GM06990 (cell line): ENCODE results near the gene LRRTM2.

Source experiments
- DNase-seq: peaks from one replicate; pipeline ENCODE4 v3.0.0-alpha.2; 2011; ENCODE audit not compliant: insufficient read length; ENCODE audit errors: extremely low read depth
- H3K27me3 ChIP-seq: replicated peaks from 2 replicates; pipeline ENCODE4 v1.6.0; 2011; ENCODE audit warnings: low read length; ENCODE audit not compliant: control insufficient read depth, insufficient read depth
- H3K36me3 ChIP-seq: 2 replicates; pipeline ENCODE4 v1.5.1; 2011; ENCODE audit warnings: low read length; ENCODE audit not compliant: control insufficient read depth, insufficient read depth
- H3K4me3 ChIP-seq: replicated peaks from 2 replicates; pipeline ENCODE4 v1.5.1; 2011; ENCODE audit warnings: low read depth, mild to moderate bottlenecking, control low read depth, low read length
- TF ChIP-seq, protein P1 (sequence below): IDR thresholded peaks from 2 replicates; pipeline ENCODE4 v1.5.1; 2011; ENCODE audit warnings: low read length, control low read depth, mild to moderate bottlenecking, inconsistent platforms; ENCODE audit not compliant: insufficient read depth, poor library complexity, severe bottlenecking

The LRRTM2 gene

DNA sequence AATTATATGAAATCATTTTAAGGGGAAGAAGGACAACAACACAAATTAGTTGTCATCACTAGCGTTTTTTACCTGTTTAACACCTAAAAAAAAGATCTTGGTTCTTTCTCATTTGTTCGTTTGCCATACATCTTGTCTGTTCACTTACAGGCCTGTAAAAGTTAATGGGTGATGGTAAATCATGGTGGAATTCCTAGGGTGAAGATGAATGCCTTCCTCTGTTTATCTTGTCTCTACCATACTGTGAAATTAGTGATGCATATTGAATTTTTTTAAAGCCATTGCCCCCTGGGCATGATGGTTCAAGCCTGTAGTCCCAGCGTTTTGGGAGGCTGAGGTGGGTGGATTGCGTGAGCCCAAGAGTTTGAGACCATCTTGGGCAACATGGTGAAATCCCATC, 46.6 kb downstream of the LRRTM2 start:
- H3K27me3 ChIP-seq = no peaks in the 10 kb centered on the region
- no peak for DNase-seq
- TF ChIP-seq, protein P1, sequence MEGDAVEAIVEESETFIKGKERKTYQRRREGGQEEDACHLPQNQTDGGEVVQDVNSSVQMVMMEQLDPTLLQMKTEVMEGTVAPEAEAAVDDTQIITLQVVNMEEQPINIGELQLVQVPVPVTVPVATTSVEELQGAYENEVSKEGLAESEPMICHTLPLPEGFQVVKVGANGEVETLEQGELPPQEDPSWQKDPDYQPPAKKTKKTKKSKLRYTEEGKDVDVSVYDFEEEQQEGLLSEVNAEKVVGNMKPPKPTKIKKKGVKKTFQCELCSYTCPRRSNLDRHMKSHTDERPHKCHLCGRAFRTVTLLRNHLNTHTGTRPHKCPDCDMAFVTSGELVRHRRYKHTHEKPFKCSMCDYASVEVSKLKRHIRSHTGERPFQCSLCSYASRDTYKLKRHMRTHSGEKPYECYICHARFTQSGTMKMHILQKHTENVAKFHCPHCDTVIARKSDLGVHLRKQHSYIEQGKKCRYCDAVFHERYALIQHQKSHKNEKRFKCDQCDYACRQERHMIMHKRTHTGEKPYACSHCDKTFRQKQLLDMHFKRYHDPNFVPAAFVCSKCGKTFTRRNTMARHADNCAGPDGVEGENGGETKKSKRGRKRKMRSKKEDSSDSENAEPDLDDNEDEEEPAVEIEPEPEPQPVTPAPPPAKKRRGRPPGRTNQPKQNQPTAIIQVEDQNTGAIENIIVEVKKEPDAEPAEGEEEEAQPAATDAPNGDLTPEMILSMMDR = no peak
- no peak overlapping the region for H3K4me3 ChIP-seq
- no peaks in the 10 kb centered on the region; the same call in 1 of the 2 replicates for H3K36me3 ChIP-seq

DNA sequence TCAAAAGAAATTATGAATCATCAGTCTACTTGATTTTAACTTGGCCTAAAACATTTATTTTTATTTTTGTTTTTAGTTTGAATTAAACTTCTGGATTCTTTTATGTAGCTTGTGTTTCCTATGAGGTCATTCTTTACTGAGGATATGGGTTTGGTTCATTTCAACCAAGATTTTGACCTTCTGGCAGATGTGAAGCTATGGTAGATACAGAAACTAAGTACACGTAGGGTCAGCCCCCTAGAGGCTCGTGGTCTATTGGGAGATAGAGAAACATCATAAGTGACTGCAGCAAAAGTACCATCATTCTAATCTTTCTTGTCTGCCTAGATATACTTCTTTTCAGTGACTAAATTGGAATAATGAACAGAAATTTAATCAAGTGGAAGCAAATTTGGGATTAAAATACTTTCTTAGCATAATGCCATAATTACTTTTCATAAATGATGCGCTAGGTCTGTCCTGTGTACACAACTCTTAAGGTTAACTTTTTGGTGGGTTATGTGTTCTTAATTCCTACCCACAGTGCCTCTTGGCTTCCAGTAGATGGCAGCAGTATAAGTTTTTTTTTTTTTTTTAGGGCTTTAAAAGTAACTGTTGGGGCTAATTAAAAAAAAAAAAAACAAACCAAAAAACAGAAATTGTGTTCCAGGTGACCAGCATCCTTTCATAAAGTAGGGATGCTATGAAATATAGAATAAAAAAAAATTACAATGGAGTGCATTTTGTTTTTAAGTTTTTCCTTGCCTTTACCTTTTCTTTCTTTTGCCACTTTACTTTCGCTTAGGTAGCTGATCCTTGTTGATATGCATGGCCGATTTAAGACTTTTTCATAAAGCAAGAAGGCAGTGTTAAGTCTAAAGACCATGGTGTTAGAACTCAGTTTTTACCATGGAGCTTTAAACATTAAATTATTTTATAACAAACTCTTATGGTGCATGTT, 49.9 kb downstream of the LRRTM2 start:
- TF ChIP-seq, protein P1 = peak; percentile 67
- Histone ChIP-seq H3K4me3 (no peak overlapping the region), H3K27me3 (no peaks in the 10 kb centered on the region), H3K36me3 (no peaks in the 10 kb centered on the region; the same call in 1 of the 2 replicates)
- peak; percentile 6 for DNase-seq

DNA sequence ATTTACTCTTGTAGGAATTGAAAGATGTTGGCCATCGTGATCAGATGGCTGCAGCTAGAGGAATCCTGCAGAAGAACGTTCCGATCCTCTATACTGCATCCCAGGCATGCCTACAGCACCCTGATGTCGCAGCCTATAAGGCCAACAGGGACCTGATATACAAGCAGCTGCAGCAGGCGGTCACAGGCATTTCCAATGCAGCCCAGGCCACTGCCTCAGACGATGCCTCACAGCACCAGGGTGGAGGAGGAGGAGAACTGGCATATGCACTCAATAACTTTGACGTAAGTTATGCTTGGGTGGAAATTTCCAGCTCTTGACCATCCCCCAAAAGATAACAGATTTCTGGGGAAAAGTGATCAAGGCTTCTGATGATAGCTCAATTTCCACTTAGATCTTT, 50.6 kb downstream of the LRRTM2 start:
- no peak for DNase-seq
- Histone ChIP-seq H3K27me3 (no peaks in the 10 kb centered on the region), H3K36me3 (no peaks in the 10 kb centered on the region; the same call in 1 of the 2 replicates), H3K4me3 (no peak overlapping the region)
- TF ChIP-seq, protein P1 = no peak

DNA sequence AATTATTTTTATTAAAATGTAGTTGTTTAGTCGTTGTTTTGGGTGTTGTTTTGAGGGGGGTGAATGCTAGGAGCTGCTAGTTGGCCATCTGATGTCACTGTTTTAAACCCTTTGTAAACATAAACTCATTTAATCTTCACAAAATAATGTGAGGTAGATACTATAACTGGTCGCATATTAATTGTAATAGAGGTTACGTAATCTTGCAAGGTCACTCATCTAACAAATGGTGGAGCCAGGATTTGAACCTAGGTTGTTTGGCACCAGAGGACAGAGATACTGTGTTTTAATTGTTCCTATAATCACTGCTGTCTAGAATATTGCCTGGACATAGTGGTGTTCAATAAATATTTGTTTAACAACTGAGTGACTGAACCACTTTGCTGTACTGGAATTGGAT, 54.4 kb downstream of the LRRTM2 start:
- no peaks in the 10 kb centered on the region for H3K27me3 ChIP-seq
- TF ChIP-seq, protein P1 = no peak
- no peak for DNase-seq

DNA sequence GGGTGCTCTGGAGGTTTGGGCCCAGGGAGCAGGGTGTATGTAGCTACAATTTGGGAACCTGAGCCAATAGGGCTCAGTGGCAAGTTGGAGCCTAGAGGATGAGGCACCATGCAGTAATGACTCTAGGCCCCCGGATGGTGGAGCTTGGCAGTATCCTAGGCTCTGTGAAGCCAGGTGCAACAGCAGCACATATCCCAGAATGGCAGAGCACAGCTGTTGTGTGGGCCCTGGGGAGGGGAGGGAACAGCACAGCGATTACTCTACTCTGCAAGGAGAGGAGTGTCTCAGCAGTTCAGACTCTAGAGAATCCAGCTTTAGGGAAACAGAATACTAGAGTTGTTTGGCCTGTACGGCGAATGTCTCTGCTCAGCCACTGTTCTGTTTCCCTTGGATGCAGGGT, 56.1 kb downstream of the LRRTM2 start:
- Histone ChIP-seq H3K27me3 (no peaks in the 10 kb centered on the region), H3K36me3 (no peaks in the 10 kb centered on the region), H3K4me3 (no peak overlapping the region)
- TF ChIP-seq, protein P1 = no peak
- no peak for DNase-seq

More for the DNA sequence above, 54.4 kb downstream of the LRRTM2 start:
- Histone ChIP-seq H3K4me3 (no peak overlapping the region), H3K36me3 (no peaks in the 10 kb centered on the region)
